ACHN (cell line): Measurements from ENCODE around the gene ADARB2.
"Not testable (repeated sequence)": the region's sequence is repeated elsewhere in the genome, so short reads cannot be mapped to it uniquely, and the experiment has no call there.

Experiments used
- DNase-seq: peaks from one replicate; pipeline ENCODE4 v3.0.0-alpha.2; 2015
- in situ Hi-C: cut with HindIII; loops from 2 replicates; pipeline ENCODE4 v1.10.0; 2017; ENCODE audit warnings: low sequenced_read_pairs, low pct_ligation_motif_present, low pct_unique_long_range_greater_than_20kb

ADARB2 gene

GRCh38 chr10:1630304-1630703 lies 107.0 kb downstream of the ADARB2 start:
- in situ Hi-C loops, result no loop called here
- no peak for DNase-seq

GRCh38 chr10:1629326-1630198 lies 107.8 kb downstream of the ADARB2 start:
- DNase-seq, result no peak
- in situ Hi-C loops, result no loop called here

GRCh38 chr10:1628757-1629156 lies 108.6 kb downstream of the ADARB2 start:
- DNase-seq, result no peak
- in situ Hi-C loops, result no loop called here

DNA sequence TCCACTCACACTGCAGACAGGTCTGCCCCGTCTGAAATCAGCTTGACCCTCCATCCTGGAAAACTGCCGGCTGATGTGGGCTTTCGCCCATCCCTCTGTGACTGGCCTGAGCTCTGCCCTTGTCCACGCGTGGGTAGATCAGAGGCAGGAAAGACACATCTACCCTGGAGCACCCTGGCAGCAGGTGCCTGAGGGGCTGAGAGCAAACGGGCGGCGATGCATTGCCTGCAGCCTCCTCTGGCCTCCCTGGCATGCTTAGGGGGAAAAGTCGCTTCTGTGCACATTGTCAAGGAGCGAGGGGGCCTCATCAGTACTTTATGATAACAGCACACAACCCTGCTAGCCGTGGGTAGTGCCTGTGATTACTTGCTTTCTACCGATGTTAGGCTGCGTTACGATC lies 109.4 kb downstream of the ADARB2 start:
- in situ Hi-C loops, result no loop called here
- DNase-seq, result no peak

- in situ Hi-C loops, result no loop called here
Observed at GRCh38 chr10:1626835-1627234, 110.5 kb downstream of the ADARB2 start.

DNA sequence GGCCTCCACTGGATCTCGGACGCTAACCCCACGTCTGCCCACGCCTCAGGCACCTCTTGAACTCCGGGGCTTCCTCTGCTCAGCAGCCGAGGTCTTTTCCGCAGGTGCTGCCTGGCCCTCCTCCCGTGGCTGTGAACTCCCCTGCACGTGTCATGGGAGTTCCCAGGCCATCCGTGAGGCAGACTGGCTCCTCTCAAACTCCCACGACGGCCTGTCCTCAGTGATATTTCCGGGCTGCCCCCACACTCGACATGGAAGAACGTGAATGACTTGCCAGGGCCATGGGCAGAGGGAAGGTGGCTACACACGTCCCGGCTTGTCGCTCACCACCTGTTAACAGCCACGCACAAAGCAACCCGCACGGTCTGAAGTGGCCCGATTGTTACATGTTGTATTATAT lies 110.9 kb downstream of the ADARB2 start:
- no peak for DNase-seq
- in situ Hi-C loops, result no loop called here

More at GRCh38 chr10:1626835-1627234, 110.5 kb downstream of the ADARB2 start:
- DNase-seq, result no peak

- no peak for DNase-seq
- in situ Hi-C loops, result no loop called here
Observed at GRCh38 chr10:1625731-1626130, 111.6 kb downstream of the ADARB2 start.

DNA sequence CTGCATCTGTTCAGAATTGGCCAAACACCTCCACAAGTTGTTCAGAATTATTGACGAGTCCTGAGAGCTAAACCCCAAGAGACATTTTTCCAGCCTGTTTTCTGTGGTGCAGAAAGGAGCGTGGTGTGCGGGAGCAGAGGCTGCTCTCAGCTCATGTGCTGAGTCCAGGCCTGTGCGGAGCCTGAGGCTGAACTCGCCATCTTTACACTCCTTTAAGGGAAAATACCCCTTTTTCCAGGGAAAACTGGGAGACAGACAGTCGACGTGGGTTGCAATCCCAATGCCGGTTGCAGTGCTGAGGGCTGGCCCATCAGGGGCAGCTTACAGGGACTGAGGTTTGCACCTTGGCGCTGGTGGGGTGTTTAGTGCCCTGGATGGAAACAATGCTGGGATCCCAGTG lies 112.2 kb downstream of the ADARB2 start:
- no peak for DNase-seq
- in situ Hi-C loops, result no loop called here

DNA sequence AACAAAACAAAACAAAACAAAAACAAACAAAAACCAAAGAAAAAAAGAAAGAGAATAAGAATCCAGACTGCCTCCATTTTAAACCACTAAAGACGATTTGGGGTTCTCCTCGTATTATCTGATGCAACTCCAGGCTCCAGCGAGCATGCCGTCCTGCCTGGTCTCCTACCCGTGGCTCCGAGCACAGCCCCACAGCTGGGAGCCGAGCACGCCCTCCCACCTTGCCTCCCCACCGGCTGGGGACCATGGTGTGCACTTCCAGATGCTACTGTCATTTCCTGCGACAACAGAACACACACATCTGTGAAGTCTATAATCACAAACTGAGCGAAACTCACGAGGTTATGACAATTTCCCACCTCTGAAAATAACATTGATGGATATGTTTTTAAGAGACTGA lies 113.1 kb downstream of the ADARB2 start:
- no peak for DNase-seq
- in situ Hi-C loops, result no loop called here

DNA sequence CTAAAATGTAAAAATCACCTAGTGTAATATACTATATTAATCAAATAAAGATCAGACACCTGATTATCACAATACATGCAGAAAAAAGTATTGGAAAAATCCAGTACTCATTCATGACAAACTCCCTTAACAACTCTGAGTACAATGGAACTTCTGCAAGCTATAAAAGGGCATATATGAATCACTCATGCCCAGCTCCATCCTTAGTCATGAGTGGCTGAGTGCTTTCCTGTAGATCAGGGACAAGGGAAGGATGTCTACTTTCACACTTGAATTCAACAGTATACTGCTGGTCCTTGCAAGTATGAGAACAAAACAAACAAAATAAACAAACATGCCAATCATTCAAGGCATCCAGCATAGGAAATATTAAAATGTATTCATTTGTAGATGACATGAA lies 116.5 kb downstream of the ADARB2 start:
- in situ Hi-C loops, result no loop called here
- DNase-seq, result no peak

DNA sequence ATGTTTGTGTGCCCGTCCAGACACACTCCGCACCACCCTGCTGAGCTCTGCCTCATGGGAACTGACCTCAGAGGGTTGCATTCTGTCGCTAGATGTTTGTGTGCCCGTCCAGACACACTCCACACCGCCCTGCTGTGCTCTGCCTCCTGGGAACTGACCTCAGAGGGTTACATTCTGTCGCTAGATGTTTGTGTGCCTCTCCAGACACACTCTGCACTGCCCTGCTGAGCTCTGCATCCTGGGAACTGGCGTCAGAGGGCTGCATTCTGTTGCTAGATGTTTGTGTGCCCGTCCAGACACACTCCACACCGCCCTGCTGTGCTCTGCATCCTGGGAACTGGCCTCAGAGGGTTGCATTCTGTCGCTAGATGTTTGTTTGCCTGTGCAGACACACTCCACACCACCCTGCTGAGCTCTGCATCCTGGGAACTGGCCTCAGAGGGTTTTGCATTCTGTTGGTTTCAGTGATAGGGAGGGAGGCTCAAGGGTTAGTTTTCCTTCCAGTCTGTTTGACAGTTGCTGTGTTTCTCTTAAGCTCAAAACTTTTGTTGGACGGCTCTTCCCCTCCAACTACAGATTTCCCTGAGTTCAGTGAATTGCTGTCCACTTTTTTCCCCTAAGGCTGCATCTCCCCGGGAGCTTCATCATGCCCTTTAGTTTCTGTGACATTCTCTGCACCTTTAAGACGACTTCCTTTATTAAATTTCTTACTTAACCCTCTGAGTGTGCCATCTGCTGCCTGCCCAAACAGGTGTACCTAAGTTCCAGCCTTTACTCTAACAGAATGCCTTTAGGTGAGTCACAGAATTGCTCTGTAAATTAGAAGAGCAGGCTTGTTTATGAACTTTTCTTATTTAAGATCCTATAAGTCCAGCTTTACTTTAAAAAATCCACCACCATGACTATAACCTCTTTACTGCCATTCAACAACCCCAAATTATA lies 119.7 kb downstream of the ADARB2 start:
- in situ Hi-C loops, DNase-seq: not testable (repeated sequence)

DNA sequence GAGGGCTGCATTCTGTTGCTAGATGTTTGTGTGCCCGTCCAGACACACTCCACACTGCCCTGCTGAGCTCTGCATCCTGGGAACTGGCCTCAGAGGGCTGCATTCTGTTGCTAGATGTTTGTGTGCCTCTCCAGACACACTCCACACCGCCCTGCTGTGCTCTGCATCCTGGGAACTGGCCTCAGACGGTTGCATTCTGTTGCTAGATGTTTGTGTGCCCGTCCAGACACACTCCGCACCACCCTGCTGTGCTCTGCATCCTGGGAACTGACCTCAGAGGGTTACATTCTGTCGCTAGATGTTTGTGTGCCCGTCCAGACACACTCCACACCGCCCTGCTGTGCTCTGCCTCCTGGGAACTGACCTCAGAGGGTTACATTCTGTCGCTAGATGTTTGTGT lies 120.6 kb downstream of the ADARB2 start:
- DNase-seq, result not testable (repeated sequence)

GRCh38 chr10:1615186-1615954 lies 122.0 kb downstream of the ADARB2 start:
- in situ Hi-C loops, result no loop called here
- DNase-seq, result no peak

More for the DNA sequence above, 120.6 kb downstream of the ADARB2 start:
- in situ Hi-C loops, result not testable (repeated sequence)

DNA sequence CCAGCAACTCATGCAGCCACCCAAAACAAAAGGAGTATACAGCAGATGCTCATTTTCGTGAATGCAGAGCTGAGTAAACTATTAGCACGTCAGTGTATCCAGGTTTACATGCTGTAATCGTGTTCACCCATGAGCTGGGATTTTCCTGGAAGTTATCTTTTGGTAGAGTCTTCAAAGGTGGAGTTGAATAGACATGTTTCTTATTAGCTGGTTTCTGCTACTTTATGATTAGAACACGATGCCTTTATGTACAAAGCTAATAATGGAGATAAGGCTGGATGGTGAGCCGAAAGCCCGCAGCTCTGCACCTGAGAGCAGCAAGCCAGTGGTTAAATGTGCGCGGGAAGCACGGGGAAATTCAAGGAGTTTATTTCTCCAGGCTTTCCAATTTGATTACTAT lies 123.8 kb downstream of the ADARB2 start:
- in situ Hi-C loops, result no loop called here
- no peak for DNase-seq

GRCh38 chr10:1612908-1613307 lies 124.4 kb downstream of the ADARB2 start:
- in situ Hi-C loops, result no loop called here
- DNase-seq, result no peak

DNA sequence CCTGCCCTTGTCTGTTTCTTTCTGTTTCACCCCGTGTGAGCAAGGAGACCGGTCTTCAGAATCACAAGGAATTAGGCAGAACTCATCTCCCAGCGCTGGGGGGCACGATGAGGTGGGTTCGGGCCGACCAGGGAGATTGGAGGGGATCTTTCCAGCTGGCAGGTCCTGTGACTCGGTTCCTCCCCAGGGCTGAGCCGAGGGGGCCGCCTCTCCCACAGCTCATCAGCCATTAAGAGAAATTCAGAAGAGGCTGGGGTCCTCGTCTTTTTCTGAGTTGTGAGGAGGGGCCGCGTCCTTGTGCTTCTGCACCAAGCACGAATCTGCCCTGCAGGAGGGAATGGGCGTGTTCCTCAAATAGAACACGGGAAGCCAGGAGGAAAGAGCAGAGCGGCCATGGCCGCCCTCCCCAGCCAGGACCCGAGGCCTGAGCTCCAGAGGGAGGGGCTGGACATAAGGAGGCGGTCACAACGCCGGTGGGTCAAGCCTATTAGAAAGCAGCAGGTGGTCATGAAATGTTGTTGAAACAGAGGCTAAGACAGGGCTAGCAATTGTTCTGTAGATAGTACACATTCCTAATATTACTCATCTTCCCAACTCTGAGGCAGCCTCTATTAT lies 125.3 kb downstream of the ADARB2 start:
- no peak for DNase-seq
- in situ Hi-C loops, result no loop called here

GRCh38 chr10:1610986-1611770 lies 126.1 kb downstream of the ADARB2 start:
- DNase-seq, result no peak
- in situ Hi-C loops, result no loop called here

- in situ Hi-C loops, result no loop called here
- no peak for DNase-seq
Observed at GRCh38 chr10:1609648-1609970, 127.7 kb downstream of the ADARB2 start.
